22Rv1 (cell line): ENCODE measurements around the gene BMAL1.
"Not testable (repeated sequence)": the region's sequence is repeated elsewhere in the genome, so short reads cannot be mapped to it uniquely, and the experiment has no call there.

Source experiments
- H3K27ac ChIP-seq: fragments of 450-650 bp; 2 replicates; pipeline ENCODE4 v1.5.1; 2017
- ZFX ChIP-seq: fragments of 450-650 bp; IDR thresholded peaks from 2 replicates; pipeline ENCODE4 v1.6.1; 2017; ENCODE audit warnings: antibody characterized with exemption, borderline replicate concordance
- TF ChIP-seq, protein P1 (sequence below): fragments of 450-650 bp; IDR thresholded peaks from 2 replicates; pipeline ENCODE4 v1.5.1; 2017; ENCODE audit warnings: mild to moderate bottlenecking

The BMAL1 gene

DNA sequence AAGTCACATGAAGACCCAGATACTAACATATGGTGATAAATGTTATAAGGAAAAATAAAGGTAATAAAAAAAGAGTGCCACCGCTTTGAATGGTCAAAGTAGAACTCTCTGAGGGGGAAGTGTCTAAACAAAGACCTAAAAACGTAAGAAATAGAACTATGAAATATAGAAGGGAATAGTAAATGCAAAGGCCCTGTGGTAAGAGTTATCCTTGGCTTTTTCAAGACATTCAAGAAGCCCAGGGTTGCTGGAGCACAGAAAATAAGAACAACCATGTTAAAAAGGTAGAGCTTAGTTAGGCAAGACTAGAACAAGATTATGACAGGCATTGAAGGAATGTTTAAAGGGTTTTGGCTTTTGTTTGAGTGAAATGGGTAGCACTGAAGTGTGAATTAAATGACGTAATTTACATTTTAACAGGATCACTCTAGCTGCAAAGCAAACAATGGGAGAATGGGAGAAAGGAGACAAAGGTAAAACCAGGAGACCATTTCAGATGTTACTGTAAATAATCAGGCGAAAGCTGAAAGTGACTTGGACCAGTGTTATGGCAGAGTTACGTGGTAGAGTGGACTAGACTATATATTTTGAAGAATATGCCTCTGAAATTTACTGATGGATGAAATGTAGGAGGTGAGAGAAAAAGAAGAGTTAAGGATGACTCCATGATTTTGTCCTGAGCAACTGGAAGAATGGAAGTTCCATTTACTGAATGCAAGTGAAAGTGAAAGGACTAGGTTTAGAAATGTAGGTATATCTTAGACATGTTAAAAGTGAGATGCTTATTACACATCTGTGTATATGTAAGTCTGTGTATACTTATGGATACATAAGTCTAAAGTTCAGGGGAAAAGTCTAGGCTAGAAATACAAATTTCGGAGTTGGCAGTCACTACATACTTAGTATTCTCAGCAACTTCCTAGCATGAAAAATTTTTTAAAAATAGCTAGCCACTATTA, 156.9 kb downstream of the BMAL1 start:
- TF ChIP-seq, protein P1, sequence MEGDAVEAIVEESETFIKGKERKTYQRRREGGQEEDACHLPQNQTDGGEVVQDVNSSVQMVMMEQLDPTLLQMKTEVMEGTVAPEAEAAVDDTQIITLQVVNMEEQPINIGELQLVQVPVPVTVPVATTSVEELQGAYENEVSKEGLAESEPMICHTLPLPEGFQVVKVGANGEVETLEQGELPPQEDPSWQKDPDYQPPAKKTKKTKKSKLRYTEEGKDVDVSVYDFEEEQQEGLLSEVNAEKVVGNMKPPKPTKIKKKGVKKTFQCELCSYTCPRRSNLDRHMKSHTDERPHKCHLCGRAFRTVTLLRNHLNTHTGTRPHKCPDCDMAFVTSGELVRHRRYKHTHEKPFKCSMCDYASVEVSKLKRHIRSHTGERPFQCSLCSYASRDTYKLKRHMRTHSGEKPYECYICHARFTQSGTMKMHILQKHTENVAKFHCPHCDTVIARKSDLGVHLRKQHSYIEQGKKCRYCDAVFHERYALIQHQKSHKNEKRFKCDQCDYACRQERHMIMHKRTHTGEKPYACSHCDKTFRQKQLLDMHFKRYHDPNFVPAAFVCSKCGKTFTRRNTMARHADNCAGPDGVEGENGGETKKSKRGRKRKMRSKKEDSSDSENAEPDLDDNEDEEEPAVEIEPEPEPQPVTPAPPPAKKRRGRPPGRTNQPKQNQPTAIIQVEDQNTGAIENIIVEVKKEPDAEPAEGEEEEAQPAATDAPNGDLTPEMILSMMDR: no peak
- no peak for TF ChIP-seq ZFX
- H3K27ac ChIP-seq: no peak overlapping the region

DNA sequence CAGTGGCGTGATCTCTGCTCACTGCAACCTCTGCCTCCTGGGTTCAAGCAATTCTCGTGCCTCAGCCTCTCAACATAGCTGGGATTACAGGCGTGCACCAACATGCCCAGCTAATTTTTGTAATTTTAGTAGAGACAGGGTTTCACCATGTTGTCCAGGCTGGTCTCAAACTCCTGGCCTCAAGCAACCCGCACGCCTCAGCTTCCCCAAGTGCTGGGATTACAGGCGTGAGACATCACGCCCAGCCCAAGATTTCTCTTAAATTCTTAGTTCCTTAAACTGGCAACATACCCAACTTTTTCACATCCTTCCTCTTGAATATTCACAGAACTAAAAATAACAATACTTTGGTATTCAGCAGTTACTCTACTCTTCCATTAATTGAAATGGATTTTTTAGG, 159.2 kb downstream of the BMAL1 start:
- H3K27ac ChIP-seq: not testable (repeated sequence)
